Measurements from ENCODE around the gene DISC1.
A peak's percentile ranks its signal among the peaks of the same experiment; 100 is the strongest.

DISC1 gene

GRCh38 chr1:231733672-231734071, 107.1 kb downstream of the DISC1 start:
- Histone ChIP-seq H4K8ac (ENCODE audit: low read depth, low read length) (no peak overlapping the region), H2BK15ac (ENCODE audit: low read length) (no peak overlapping the region), H3K14ac (ENCODE audit: low read length) (no peak overlapping the region), H3K9me3 (replicated peaks in 1 of 2; ENCODE audit: control insufficient read depth in 2 of 2, insufficient read depth in 1 of 2, low read depth in 1 of 2, low read length in 2 of 2) (peaks cover 6 to 21% of the 10 kb centered on the region in 2 donors), H3K27me3 (ENCODE audit: control insufficient read depth in 3 of 3, insufficient read depth in 3 of 3, low read depth in 1 of 3, low read length in 3 of 3) (no peaks in the 10 kb centered on the region), H2BK5ac (ENCODE audit: low read length) (no peak overlapping the region), H3K4me3 (ENCODE audit: low read length in 2 of 2) (peak overlapping the region in 1 of 2 donors; percentile 68), H4K91ac (ENCODE audit: low read depth, low read length, poor library complexity) (no peak overlapping the region), H2BK120ac (ENCODE audit: low read depth, low read length) (no peak overlapping the region), H3K36me3 (replicated peaks in 1 of 2; ENCODE audit: control insufficient read depth in 2 of 2, insufficient read depth in 2 of 2, low read length in 2 of 2) (peaks cover 0 to 2% of the 10 kb centered on the region in 2 donors), H2AK5ac (ENCODE audit: low read depth, low read length) (no peak overlapping the region), H3K4ac (ENCODE audit: low read length) (no peak overlapping the region), H3K27ac (replicated peaks; ENCODE audit: low read length) (no peak overlapping the region), H2AFZ (ENCODE audit: low read length) (no peak overlapping the region), H3K18ac (ENCODE audit: low read length) (no peak overlapping the region), H3K9ac (ENCODE audit: low read depth, low read length, poor library complexity) (no peak overlapping the region), H3K23ac (ENCODE audit: low read depth, low read length, poor library complexity) (no peak overlapping the region), H3K4me2 (ENCODE audit: insufficient read depth, low read length, poor library complexity, severe bottlenecking) (no peak overlapping the region), H3K79me1 (ENCODE audit: low read depth, low read length) (peaks cover 3% of the 10 kb centered on the region), H3K4me1 (ENCODE audit: control insufficient read depth in 2 of 2, insufficient read depth in 1 of 2, low read depth in 1 of 2, low read length in 2 of 2) (no peaks in the 10 kb centered on the region), H2BK12ac (ENCODE audit: low read length) (no peak overlapping the region)
- no CpG with 5 or more reads among the region's 3 CpGs for WGBS, 2 donors (ENCODE audit: extremely low coverage in 2 of 2, insufficient read length in 2 of 2, insufficient replicate concordance in 1 of 2)
- DNase-seq (ENCODE audit: low spot score): no peak

- Histone ChIP-seq H3K18ac (ENCODE audit: low read length) (no peak overlapping the region), H3K4me2 (ENCODE audit: insufficient read depth, low read length, poor library complexity, severe bottlenecking) (no peak overlapping the region), H3K4me1 (ENCODE audit: control insufficient read depth in 2 of 2, insufficient read depth in 1 of 2, low read depth in 1 of 2, low read length in 2 of 2) (no peaks in the 10 kb centered on the region), H4K91ac (ENCODE audit: low read depth, low read length, poor library complexity) (no peak overlapping the region), H2BK12ac (ENCODE audit: low read length) (no peak overlapping the region), H3K36me3 (replicated peaks in 1 of 2; ENCODE audit: control insufficient read depth in 2 of 2, insufficient read depth in 2 of 2, low read length in 2 of 2) (peaks cover 0 to 2% of the 10 kb centered on the region in 2 donors), H2AFZ (ENCODE audit: low read length) (no peak overlapping the region), H3K27ac (replicated peaks; ENCODE audit: low read length) (no peak overlapping the region), H3K14ac (ENCODE audit: low read length) (no peak overlapping the region), H2BK5ac (ENCODE audit: low read length) (no peak overlapping the region), H2BK120ac (ENCODE audit: low read depth, low read length) (no peak overlapping the region), H2BK15ac (ENCODE audit: low read length) (no peak overlapping the region), H2AK5ac (ENCODE audit: low read depth, low read length) (no peak overlapping the region), H3K4ac (ENCODE audit: low read length) (no peak overlapping the region), H3K9me3 (replicated peaks in 1 of 2; ENCODE audit: control insufficient read depth in 2 of 2, insufficient read depth in 1 of 2, low read depth in 1 of 2, low read length in 2 of 2) (peaks cover 7 to 24% of the 10 kb centered on the region in 2 donors), H3K4me3 (ENCODE audit: low read length in 2 of 2) (no peak overlapping the region), H3K79me1 (ENCODE audit: low read depth, low read length) (peaks cover 3% of the 10 kb centered on the region), H3K27me3 (ENCODE audit: control insufficient read depth in 3 of 3, insufficient read depth in 3 of 3, low read depth in 1 of 3, low read length in 3 of 3) (no peaks in the 10 kb centered on the region), H3K9ac (ENCODE audit: low read depth, low read length, poor library complexity) (no peak overlapping the region), H3K23ac (ENCODE audit: low read depth, low read length, poor library complexity) (no peak overlapping the region), H4K8ac (ENCODE audit: low read depth, low read length) (no peak overlapping the region)
- no CpG with 5 or more reads among the region's 4 CpGs for WGBS, 2 donors (ENCODE audit: extremely low coverage in 2 of 2, insufficient read length in 2 of 2, insufficient replicate concordance in 1 of 2)
- DNase-seq (ENCODE audit: low spot score): no peak
These were observed 107.8 kb downstream of the DISC1 start for GRCh38 chr1:231734417-231734816.

GRCh38 chr1:231735411-231735810, 108.8 kb downstream of the DISC1 start:
- Histone ChIP-seq H3K18ac (ENCODE audit: low read length) (no peak overlapping the region), H2BK15ac (ENCODE audit: low read length) (no peak overlapping the region)
- WGBS, 2 donors (ENCODE audit: extremely low coverage in 2 of 2, insufficient read length in 2 of 2, insufficient replicate concordance in 1 of 2): no CpG with 5 or more reads among the region's 3 CpGs

GRCh38 chr1:231735941-231736340, 109.4 kb downstream of the DISC1 start:
- no peak overlapping the region for H4K8ac ChIP-seq (ENCODE audit: low read depth, low read length)
- H3K27me3 ChIP-seq (ENCODE audit: control insufficient read depth in 3 of 3, insufficient read depth in 3 of 3, low read depth in 1 of 3, low read length in 3 of 3): no peaks in the 10 kb centered on the region
- H3K14ac ChIP-seq (ENCODE audit: low read length): no peak overlapping the region
- H3K23ac ChIP-seq (ENCODE audit: low read depth, low read length, poor library complexity): no peak overlapping the region
- no peak overlapping the region for H2BK5ac ChIP-seq (ENCODE audit: low read length)
- H3K18ac ChIP-seq (ENCODE audit: low read length): no peak overlapping the region
- H3K36me3 ChIP-seq (replicated peaks in 1 of 2; ENCODE audit: control insufficient read depth in 2 of 2, insufficient read depth in 2 of 2, low read length in 2 of 2): peaks cover 0 to 2% of the 10 kb centered on the region in 2 donors
- H3K27ac ChIP-seq (replicated peaks; ENCODE audit: low read length): no peak overlapping the region
- no peak overlapping the region for H2BK12ac ChIP-seq (ENCODE audit: low read length)
- H3K9ac ChIP-seq (ENCODE audit: low read depth, low read length, poor library complexity): no peak overlapping the region
- no peak overlapping the region for H4K91ac ChIP-seq (ENCODE audit: low read depth, low read length, poor library complexity)
- H2BK120ac ChIP-seq (ENCODE audit: low read depth, low read length): no peak overlapping the region
- H2BK15ac ChIP-seq (ENCODE audit: low read length): no peak overlapping the region
- H2AK5ac ChIP-seq (ENCODE audit: low read depth, low read length): no peak overlapping the region
- no CpG with 5 or more reads among the region's 2 CpGs for WGBS, 2 donors (ENCODE audit: extremely low coverage in 2 of 2, insufficient read length in 2 of 2, insufficient replicate concordance in 1 of 2)
- H3K4ac ChIP-seq (ENCODE audit: low read length): no peak overlapping the region
- H3K79me1 ChIP-seq (ENCODE audit: low read depth, low read length): peaks cover 3% of the 10 kb centered on the region
- H3K4me3 ChIP-seq (ENCODE audit: low read length in 2 of 2): no peak overlapping the region
- peaks cover 7 to 16% of the 10 kb centered on the region in 2 donors for H3K9me3 ChIP-seq (replicated peaks in 1 of 2; ENCODE audit: control insufficient read depth in 2 of 2, insufficient read depth in 1 of 2, low read depth in 1 of 2, low read length in 2 of 2)
- no peak overlapping the region for H3K4me2 ChIP-seq (ENCODE audit: insufficient read depth, low read length, poor library complexity, severe bottlenecking)
- DNase-seq (ENCODE audit: low spot score): no peak
- no peaks in the 10 kb centered on the region for H3K4me1 ChIP-seq (ENCODE audit: control insufficient read depth in 2 of 2, insufficient read depth in 1 of 2, low read depth in 1 of 2, low read length in 2 of 2)
- H2AFZ ChIP-seq (ENCODE audit: low read length): no peak overlapping the region

More at GRCh38 chr1:231735411-231735810, 108.8 kb downstream of the DISC1 start:
- no peak overlapping the region for H3K4me2 ChIP-seq (ENCODE audit: insufficient read depth, low read length, poor library complexity, severe bottlenecking)
- no peak overlapping the region for H3K14ac ChIP-seq (ENCODE audit: low read length)
- no peaks in the 10 kb centered on the region for H3K4me1 ChIP-seq (ENCODE audit: control insufficient read depth in 2 of 2, insufficient read depth in 1 of 2, low read depth in 1 of 2, low read length in 2 of 2)
- no peak overlapping the region for H2BK120ac ChIP-seq (ENCODE audit: low read depth, low read length)
- H3K4me3 ChIP-seq (ENCODE audit: low read length in 2 of 2): no peak overlapping the region
- H3K27me3 ChIP-seq (ENCODE audit: control insufficient read depth in 3 of 3, insufficient read depth in 3 of 3, low read depth in 1 of 3, low read length in 3 of 3): no peaks in the 10 kb centered on the region
- H3K36me3 ChIP-seq (replicated peaks in 1 of 2; ENCODE audit: control insufficient read depth in 2 of 2, insufficient read depth in 2 of 2, low read length in 2 of 2): peaks cover 0 to 2% of the 10 kb centered on the region in 2 donors
- no peak for DNase-seq (ENCODE audit: low spot score)
- no peak overlapping the region for H3K23ac ChIP-seq (ENCODE audit: low read depth, low read length, poor library complexity)
- no peak overlapping the region for H3K4ac ChIP-seq (ENCODE audit: low read length)
- no peak overlapping the region for H2AK5ac ChIP-seq (ENCODE audit: low read depth, low read length)
- H3K9ac ChIP-seq (ENCODE audit: low read depth, low read length, poor library complexity): no peak overlapping the region
- H4K91ac ChIP-seq (ENCODE audit: low read depth, low read length, poor library complexity): no peak overlapping the region
- peaks cover 3% of the 10 kb centered on the region for H3K79me1 ChIP-seq (ENCODE audit: low read depth, low read length)
- H4K8ac ChIP-seq (ENCODE audit: low read depth, low read length): no peak overlapping the region
- no peak overlapping the region for H2BK12ac ChIP-seq (ENCODE audit: low read length)
- H3K27ac ChIP-seq (replicated peaks; ENCODE audit: low read length): no peak overlapping the region
- no peak overlapping the region for H2BK5ac ChIP-seq (ENCODE audit: low read length)
- no peak overlapping the region for H2AFZ ChIP-seq (ENCODE audit: low read length)
- peaks cover 7 to 21% of the 10 kb centered on the region in 2 donors for H3K9me3 ChIP-seq (replicated peaks in 1 of 2; ENCODE audit: control insufficient read depth in 2 of 2, insufficient read depth in 1 of 2, low read depth in 1 of 2, low read length in 2 of 2)

Measured in neuronal stem cell (in vitro differentiated cells).